DMS153 treated with DMSO at 0.1 percent for 48 hours (cell line): ENCODE data around the gene FAM181A.
A peak's percentile ranks its signal among the peaks of the same experiment; 100 is the strongest.

ENCODE experiments used
- DNase-seq: peaks from one replicate; lab custom pipeline; 2025; ENCODE audit not compliant: unreplicated experiment; lab: John Stamatoyannopoulos, UW

The FAM181A gene

GRCh38 chr14:93903342-93904184, 23.6 kb upstream of the FAM181A start:
- no peak for DNase-seq

GRCh38 chr14:93905623-93906022, 21.5 kb upstream of the FAM181A start:
- no peak for DNase-seq

DNA sequence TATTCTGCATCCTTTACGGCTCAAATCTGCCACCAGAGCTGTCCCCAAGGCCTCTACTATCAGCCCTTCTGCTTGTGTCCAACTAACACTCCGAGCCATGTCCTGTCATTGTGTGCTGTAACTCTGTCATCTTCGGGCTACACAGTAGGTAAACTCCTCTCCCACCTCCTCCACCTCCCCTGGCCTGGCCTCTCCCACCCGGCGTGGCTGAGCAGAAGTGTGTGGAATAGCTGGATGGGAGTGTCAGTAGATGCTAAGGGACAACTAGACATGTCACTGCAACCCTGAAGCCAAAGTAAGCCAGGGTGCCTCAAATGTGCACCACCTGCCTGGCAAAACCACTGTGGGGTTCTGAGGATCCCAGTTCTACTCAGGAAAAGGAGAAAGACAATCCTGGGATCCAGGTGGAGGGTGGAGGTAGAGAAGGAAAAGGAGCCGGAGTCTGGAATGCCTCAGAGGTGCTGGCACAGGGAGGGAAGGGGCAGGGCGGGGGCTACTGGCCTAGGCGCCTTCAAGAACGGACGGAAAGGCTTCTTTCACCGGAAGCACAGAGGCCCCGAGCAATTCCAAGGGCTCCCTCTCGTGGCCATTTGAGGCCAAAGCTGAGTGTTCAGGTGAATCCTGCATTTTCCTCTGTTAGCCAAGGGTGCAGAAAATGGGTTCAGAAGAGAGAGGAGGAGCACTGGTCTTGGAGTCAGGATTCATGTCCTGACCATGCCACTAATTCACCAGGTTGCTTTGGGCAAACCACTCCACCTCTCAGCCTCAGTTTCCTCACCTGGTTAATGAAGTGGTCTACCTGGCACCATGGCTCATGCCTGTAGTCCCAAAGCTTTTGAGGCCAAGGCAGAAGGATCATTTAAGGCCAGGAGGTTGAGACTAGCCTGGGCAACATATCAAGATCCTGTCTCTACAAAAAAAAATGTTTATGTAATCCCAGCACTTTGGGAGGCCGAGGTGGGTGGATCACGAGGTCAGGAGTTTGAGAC, 20.5 kb upstream of the FAM181A start:
- DNase-seq, result peak; percentile 46

GRCh38 chr14:93909429-93910128, 17.6 kb upstream of the FAM181A start:
- no peak for DNase-seq

DNA sequence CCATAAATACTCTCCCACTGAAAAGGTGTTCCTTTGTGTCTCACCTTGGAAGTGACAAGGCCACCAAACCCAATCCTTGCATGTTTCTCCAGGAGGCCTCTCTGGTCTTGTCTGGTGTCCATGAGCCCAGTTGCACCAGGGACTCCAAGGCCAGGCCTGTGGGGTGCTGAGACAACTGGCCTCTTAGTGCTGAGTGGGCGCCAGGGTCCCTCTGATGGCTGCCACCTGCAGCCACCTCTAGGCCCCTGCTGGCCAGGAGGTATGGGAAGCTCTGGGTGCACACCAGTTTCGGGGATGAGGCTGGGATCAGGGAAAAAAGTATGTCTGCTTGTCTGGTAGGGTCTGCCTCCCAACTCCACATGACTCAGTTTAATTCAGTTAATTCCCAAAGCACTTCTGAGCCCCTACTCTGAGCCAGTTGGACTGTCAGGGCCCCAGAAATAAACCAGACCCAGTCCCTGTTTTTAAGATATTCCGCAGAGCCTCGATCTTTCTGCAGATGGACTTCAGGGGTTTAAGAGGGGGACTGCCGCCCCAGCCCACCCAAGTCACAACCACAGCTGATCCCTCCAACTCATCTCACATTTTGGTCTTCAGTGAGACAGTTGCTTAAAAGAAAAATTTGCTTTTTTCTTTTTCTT, 15.0 kb upstream of the FAM181A start:
- no peak for DNase-seq

DNA sequence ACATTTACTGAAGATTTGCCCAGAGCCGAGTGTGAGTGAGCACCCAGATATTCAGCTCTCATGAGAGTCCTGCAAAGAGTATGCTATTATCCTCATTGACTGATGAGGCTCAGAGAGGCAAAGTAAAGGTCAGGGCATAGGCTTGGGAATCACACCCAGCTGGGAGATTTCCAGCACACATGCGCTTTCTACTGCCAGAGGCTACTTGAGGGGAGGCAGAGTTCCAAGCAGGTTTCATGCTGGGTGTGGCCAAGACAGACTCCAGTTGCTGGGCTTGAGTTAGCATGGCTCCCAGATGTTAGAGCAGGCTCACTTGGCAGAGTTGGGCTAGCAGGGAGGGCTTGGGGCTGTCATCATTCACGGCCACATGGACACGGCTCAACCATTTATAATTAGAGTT, 14.4 kb upstream of the FAM181A start:
- DNase-seq, result no peak

DNA sequence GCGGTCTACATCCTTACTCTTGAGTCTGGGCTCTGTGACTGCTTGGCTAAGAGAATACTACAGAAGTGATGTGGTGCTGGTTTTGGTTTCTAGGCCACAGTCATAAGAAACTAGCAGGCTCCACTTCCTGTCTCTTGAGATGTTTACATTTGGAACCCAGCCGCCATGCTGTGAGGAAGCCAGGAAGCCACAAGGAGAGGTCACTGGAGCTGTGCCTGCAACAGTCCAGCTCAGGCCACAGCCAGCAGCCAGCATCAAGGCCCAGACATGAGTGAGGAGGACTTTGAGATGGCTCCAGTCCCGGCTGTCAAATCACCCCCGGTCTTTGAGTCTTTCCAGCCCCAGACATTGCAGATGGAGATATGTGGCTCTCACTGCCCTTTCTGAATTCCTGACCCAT, 12.9 kb upstream of the FAM181A start:
- no peak for DNase-seq

DNA sequence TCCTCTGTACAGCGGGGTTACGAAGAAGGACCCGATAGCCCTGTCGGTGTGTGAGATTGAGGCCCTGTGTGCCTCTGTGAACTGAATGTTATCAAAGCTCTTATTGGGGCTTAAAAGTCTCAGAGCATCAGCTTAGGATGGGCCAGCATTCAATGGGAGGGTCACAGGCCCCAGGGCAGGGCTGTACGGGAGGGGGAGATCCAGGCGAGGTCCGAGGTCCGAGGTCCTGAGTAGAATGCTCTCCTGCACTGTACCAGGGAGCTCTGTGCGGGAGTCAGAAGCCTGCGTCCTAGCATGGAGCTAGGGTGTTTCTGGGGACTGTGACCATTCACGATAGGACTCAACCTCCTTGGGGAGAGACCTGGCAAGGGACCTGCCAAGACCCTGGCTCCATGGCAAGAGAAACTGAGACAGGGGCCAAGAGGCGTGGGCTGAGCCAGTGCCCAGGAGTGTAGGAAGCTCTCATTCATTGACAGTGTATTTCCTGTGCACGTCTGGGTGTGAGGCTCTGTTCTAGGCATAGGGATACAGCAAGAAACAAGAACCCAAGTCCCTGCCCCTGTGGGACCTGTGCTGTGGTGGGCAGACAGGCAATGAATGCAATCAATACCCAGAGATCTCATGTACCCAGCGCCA, 12.0 kb upstream of the FAM181A start:
- DNase-seq, result no peak

DNA sequence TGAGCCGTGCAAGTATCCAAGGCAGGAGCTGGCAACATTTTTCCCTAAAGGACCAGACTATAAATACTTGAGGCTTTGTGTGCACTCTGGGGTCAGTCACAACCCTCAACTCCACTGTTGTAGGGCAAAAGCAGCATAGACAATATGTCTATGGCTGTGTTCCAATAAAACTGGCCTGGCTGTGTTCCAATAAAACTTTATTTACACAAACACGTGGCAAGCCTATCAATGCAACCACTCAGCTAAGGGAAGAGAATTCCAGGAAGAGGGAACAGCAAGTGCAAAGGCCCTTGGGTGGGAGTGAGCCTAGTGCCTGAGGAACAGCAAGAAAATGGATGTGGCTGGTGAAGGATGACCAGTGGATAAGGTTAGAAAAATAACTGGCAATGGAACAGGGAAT, 11.3 kb upstream of the FAM181A start:
- no peak for DNase-seq

DNA sequence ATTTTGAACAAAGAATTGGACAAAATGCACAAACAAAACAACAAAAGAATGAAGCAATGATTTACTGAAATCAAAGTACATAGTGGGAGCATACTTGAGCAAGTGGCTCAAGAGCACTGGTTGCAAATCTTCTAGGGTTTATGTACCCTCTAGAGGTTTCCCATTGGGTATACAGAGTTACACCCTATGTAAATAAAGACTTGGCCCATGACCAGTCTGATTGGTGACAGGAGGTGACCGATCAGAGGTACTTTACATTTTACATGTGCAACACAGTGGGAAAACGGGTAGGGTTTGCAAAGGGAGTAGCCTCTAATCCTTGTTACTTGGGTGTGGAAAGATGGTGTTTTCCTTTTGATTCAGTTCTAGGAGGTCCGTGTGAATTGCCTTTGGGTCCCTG, 10.6 kb upstream of the FAM181A start:
- no peak for DNase-seq

- no peak for DNase-seq
These were observed 10.0 kb upstream of the FAM181A start for GRCh38 chr14:93917141-93917540.

DNA sequence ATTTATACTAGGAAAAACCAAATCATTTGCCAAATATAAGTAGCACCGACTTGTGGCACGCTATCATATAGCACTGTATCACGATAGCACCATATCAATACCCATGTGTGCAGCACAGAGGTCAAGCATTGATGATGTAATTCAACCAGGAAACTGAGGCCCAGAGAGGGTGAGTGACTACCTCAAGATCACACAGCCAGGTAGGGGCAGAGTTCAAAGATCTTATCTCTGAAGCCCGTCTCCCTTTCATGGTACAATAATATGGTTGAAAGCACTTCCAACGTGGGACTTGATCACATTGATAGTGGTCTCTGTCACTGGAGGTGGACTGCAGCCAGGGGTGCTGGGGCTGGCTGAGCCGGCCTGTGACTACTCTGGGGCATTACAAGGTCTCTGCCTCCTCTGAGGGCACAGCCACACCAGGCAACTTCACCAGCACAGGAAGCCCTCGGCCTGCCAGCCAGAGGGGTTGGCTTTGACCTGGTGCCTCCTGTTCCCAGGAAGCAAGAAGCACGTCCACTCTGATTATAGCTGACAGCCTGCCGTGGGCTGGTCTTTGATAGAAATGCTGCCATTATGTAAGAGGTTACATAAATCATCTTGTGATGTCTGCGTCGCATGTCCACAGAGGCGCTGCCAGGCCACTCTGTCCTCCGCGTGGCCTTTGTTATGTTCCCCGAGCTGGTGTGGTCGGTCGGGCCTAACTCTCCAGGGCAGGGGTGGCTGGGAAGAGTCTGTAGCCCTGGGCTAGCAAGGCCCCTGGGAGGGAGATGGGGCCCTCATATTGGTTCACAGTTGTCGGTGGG, 5.9 kb upstream of the FAM181A start:
- DNase-seq, result no peak

- peak; percentile 31 for DNase-seq
These were observed 3.5 kb upstream of the FAM181A start for GRCh38 chr14:93923626-93924025.

- DNase-seq, result no peak
These were observed 2.4 kb upstream of the FAM181A start for GRCh38 chr14:93924592-93925355.

GRCh38 chr14:93925374-93925895, 1.7 kb upstream of the FAM181A start:
- DNase-seq, result no peak

DNA sequence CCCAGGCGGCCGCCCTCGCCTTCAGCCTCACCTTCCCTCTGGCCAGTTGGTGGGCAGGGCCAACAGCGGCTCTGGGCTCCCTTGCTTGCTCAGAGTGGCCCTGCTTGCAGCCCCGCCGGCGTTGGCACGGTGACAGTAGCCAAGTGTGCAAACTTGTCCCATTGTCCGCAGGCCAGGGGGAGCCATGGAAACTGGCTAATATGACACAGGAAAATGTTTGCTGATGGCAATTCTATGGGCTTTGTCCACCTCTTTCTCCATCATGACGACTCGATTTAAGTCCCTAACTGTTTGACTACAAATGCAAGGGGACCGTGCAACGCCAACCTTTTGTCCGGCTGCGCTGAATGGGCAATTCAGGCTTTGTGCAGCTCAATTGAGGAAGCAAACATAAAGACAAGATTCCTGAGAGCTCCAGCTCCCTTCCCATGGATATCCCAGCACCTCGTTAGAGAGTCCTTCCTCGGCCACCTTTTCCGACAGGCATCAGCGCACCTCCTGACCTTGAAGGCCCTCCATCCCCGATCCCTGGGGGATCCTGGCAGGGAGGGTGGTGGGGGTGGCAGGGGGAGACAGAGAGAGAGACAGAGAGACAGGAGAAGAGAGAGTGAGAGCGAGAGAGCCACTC, 785 bp upstream of the FAM181A start:
- peak; percentile 24 for DNase-seq

GRCh38 chr14:93927800-93928145, 629 bp downstream of the FAM181A start:
- DNase-seq, result no peak
